ENCODE results near the gene EFL1.

DNA sequence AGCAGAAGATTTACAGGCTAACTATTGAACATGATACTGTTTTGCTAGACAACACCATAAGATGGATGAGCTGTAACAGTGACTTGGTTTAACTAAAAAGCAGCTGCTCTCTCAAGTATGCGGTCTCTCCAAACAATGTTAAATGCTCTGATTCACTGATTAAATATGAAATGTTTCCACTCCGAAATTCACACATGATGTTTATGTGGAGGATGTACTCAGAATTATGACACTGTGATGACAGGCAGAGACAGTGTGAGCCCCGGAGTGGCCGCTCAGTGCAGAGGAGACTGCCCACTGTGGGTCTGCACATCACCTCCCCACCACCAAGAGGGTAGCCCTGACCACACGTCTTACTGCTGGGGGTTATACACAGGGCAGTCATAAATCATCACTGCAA, 132.8 kb downstream of the EFL1 start:
- TF ChIP-seq CTCF (IDR thresholded peaks at IDR 0.05) (no peak), POLR2A (IDR thresholded peaks at IDR 0.05) (no peak)

Data from heart left ventricle (tissue), 13 donors.